GM19328 (cell line): Measurements from ENCODE around the gene OR8A1.
"Not testable (repeated sequence)": the region's sequence is repeated elsewhere in the genome, so short reads cannot be mapped to it uniquely, and the experiment has no call there.

Experiments used
- ATAC-seq: cut with Tn5 transposase; IDR thresholded peaks from one replicate; pipeline ENCODE4 v1.9.1; 2021; ENCODE audit warnings: mild to moderate bottlenecking, moderate library complexity; ENCODE audit not compliant: unreplicated experiment

Gene OR8A1

GRCh38 chr11:124592627-124593026, 22.8 kb downstream of the OR8A1 start:
- no peak for ATAC-seq

- ATAC-seq, result no peak
These were observed 25.5 kb downstream of the OR8A1 start for GRCh38 chr11:124595302-124595701.

DNA sequence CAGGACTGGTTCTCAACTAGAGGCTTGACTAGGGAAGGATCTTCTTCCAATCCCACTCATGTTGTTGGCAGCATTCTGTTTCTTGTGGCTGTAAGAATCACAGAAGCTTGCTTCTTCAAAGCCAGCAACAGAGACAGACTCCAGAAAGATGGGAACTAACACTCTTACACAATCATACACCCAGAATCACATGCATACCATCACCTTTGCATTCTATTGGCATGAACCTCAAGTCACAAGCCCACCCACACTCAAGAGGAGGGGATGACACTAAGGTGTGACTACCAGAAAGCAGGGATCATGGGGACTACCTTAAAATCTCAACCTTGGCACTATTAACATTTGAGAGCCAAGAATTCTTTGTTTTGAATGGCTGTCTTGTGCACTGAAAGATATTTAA, 27.8 kb downstream of the OR8A1 start:
- no peak for ATAC-seq

DNA sequence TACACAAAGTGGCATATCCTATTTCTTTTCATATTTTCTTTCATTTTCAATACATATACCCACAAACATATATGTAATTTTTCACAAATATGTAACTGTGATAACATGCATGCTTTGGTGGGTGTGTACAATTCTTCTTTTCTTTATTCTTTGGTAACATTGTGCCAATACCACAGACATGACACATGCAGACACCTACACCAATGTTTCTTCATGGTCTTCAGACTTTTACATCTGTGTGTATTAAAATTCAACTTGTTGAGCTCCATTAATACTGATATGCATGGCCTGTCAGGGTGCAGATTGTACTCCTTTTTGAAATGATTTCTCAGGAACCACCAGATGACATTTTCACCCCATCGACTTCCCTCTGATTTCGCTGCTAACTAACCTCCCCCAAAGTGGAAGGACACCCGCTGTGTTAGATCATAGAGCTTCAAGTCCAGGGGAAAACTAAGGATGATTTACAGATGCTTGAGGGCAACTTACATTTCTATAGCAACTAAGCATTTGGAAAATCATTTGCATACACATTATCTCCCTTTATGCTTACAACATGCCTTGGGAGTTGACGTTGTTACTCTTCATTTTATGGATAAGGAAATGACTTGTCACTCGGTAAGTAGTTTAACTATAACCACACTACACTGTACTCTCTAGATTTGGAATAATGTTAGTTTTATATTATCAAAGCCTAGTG, 31.0 kb downstream of the OR8A1 start:
- ATAC-seq, result no peak

- no peak for ATAC-seq
These were observed 32.4 kb downstream of the OR8A1 start for GRCh38 chr11:124602193-124602592.

DNA sequence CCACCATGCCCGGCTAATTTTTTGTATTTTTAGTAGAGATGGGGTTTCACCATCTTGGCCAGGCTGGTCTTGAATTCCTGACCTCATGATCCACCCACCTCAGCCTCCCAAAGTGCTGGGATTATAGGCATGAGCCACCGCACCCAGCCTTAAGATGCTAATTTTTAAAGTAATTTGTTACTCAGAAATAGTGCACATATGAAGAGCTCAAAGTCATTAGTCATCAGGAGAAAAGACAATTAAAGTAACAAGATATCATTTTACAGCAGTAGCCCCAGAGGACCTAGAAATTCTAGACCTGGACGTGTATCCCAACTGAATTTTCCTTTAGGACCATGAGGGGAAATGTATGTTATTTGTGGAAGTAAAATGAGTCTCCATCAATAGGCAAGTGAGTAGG, 32.9 kb downstream of the OR8A1 start:
- ATAC-seq, result not testable (repeated sequence)

- ATAC-seq, result no peak
These were observed 35.9 kb downstream of the OR8A1 start for GRCh38 chr11:124605719-124606118.

DNA sequence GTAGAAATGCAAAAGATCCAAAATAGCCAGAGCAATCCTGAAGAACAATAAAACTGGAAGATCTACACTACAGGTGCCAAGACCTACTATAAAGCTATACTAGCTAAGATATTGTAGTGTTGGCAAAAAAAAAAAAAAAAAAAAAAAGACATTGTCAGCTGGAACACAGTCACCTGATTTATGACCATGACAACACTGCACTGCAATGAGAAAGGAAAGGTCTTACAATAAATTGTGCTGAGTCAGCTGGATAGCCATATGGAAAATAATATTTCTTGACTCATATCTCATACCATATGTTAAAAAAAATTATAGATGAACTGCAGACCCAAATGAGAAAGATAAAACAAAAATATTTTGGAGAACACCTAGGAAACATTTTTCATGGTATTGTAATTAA, 38.4 kb downstream of the OR8A1 start:
- no peak for ATAC-seq

- no peak for ATAC-seq
These were observed 40.5 kb downstream of the OR8A1 start for GRCh38 chr11:124610295-124610694.

DNA sequence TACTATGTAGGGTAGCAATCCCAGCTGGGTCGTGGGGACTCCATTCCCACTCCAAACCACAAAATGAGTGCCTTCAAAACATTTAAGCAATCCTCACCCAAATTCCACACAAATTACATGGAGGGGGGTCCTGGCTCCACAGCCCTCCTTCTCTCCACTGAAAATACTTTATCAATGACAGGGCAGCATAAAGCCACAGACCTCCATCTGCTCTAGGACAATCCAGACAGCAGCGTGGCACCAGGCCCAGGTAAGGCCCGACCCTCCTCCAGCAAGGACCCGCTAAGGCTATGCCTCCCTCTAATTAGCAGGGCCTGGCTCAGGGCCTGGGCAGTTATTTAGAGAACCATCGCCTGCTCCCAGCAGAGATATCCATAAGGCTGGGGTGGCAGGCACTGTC, 41.3 kb downstream of the OR8A1 start, which contains the start of gene PANX3:
TSS of gene PANX3 (plus strand) at position 365 of the 400 bp plus-strand sequence. CDS start 129 bp downstream, outside the sequence.
- ATAC-seq, result no peak

DNA sequence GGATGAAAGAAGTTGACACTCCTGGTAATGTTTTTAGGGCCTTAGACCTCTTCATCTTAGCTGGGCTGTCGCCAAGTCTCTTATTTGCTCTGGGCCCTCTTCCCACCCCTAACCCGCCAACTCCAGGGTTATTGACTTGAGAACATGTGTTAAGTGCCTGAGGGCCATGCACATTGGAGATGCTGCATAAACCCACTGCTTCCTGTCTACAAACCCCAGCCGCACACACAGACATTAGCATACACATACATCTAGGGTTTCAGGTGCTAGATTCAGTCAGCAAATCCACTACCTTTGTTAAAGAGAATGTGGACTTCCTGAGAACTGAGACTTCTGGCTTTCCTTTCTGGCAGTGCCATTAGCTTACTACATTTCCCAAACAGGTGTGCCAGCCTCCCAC, 42.2 kb downstream of the OR8A1 start:
- no peak for ATAC-seq

DNA sequence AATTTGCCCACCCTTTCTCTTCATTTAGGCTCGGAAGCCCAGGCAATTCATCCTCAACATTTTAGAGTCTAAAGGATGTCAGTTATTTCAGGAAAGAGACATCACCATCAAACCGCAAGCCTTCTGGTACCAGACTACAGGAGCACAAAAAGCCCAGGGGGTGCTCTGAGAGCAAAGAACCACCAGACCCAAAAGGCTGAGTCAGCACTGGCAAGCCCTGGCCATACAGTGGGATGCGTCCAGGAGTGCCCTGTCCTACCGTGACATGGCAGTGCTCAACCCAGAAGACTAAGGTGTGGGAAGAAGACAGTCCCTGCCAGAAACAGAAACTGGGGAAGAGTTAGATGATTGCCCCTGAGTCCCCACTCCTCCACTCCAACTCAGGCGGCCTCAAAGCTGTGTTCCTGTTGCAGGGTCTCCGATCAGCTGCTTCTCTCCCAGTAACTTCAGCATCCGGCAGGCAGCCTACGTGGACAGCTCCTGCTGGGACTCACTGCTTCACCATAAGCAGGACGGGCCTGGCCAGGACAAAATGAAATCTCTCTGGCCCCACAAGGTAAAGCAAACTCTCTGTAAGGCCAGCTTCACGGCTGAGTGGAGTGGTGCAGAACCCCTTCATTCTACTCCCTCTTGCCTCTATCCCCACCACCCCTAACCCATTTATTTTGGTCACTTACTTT, 42.9 kb downstream of the OR8A1 start:
- no peak for ATAC-seq

DNA sequence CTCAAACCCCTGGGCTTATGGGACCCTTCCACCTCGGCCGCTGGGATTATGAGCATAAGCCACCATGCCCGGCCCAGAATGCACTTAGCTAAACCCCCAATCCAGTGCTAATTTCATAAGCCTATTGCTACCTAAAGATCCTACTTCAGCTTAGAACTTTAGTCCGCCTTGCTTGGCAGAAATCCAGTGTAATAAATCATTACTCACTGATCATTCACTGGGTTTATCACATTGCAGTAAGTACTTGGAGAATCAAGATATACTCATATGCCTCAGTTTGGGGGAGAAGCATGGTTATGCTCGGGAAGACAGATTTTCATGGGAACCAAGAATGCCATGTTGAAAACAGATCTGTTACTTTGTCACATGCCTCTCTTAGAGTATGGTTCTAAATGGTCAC, 49.1 kb downstream of the OR8A1 start:
- ATAC-seq, result no peak
